RPMI8226 (cell line): Measurements from ENCODE around the gene FEZF2.

Experiments
- DNase-seq: peaks from one replicate; pipeline ENCODE4 v3.0.0-alpha.2; 2015

Gene FEZF2

DNA sequence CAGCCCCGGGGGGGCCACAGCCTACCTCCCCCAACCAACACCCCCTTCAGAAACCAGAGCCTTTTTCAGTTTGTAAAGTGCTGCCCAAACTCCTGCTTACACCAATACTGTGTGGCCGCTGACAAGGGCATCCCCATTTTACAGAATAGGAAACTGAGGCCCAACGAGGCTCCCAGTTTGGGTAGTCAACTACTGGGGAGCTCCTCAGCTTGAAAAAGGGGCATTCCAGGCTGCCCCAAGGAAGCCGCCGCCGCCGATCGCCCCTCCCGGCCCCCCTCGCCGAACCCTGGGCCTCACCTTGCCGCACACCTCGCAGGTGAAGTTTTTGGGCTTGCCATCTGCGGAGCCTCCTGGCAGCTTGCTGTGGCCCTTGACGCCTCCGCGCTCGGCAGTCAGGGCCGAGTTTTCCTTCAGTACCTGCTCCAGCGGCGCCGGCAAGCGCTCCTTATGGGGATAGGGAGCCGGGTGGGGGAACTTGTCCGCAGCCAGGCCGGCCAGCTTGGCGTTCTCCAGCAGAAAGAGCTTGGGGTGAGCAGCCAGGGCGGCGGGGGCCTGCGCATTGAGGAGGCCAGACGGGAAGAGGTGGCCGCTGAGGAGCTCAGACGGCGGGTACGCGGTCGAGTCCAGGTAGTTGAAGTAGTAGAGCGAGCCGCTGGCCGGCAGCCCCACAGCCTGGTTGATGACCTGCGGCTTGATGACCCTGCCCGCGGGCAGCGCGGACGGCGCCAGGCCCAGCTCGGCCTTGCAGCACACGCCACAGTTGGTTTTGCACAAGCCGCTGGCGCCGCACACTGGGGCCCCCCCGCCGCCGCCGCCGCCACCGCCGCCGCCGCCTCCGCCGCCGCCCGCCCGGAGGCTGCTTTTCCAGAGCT, 1.4 kb downstream of the FEZF2 start:
- DNase-seq: no peak

DNA sequence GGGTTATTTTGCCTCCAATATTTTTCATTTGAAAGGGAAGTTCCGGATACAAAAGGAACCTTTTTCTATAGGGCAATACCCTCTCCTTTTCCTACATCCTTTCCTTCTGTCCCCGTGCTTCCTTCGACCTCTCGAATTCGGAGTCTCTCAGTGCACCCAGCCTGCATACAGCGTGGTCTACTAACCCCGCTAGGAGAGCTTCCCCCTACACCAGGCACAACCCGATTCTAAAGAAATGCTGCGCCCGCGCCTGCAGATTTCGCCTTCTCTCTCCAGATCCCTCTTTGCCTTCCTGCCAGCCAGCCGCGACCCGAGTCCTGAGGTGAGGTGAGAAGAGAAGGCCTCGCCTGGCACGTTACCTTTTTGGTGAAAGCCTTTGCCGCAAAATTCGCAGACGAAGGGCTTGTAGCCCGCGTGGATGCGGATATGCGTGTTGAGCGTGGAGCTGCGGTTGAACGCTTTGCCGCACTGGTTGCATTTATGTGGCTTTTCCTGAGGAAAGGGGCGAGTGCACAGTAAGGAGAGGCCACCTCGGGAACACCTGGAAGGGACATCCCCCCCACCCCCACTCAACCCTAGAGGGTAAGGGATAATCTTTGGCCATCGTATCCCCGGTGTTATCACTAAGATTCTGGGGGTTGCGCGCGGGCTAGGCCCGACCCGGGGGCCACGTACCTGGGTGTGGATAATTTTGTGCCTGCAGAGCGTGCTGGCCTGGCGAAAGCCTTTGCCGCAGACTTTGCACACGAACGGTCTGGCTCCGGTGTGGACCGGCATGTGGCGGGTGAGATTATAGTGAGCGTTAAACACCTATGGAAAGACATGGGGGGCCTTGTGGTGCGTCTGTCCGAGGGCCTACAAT, 2.3 kb downstream of the FEZF2 start:
- DNase-seq: no peak

DNA sequence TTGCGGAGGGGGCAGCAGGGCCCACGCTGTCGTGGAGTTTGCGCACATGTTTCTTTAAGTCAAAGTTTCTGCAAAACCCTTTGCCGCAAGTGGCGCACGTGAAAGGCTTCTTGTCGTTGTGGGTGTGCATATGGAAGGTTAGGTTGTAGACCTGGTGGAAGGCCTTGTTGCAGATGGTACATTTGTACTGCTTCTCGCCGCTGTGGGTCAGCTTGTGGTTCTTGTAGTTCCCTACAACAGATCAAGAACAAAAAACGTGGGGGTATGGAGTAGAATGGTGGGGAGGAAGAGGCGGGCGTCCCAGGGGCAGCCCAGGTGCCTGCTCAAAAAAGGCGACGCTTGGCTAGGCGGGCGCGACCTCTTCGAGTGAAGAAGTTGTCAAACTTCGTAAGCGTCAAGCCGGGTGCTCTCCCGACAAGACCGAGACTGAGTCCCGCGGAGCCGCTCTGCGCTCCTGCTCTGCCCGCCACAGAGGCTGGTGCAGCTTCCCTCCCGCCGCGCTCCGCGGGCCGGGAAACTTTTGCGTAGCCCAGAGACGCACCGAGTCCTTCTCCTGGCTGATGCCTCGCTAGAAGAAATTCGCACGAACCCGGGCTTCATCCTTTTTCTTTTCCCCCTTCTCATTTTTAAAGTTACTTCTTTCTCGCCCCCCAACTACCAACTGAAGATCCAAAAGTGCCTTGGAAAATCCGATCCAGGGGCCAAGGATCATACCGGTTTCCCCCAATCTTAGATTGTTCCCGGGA, 3.1 kb downstream of the FEZF2 start:
- DNase-seq: no peak

DNA sequence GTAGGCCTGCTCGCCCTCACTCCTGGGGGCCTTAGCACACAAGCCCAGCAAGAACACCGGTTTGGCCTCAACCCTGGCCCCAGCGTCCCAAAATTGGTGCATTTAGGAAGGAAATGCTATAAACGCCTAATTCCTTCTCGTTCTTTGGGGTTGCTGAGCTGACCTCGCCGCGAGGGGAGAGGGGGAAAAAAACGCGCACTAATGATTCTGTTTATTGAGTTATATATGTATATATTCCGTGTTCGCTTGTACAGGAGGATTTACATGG, 3.9 kb downstream of the FEZF2 start:
- no peak for DNase-seq

DNA sequence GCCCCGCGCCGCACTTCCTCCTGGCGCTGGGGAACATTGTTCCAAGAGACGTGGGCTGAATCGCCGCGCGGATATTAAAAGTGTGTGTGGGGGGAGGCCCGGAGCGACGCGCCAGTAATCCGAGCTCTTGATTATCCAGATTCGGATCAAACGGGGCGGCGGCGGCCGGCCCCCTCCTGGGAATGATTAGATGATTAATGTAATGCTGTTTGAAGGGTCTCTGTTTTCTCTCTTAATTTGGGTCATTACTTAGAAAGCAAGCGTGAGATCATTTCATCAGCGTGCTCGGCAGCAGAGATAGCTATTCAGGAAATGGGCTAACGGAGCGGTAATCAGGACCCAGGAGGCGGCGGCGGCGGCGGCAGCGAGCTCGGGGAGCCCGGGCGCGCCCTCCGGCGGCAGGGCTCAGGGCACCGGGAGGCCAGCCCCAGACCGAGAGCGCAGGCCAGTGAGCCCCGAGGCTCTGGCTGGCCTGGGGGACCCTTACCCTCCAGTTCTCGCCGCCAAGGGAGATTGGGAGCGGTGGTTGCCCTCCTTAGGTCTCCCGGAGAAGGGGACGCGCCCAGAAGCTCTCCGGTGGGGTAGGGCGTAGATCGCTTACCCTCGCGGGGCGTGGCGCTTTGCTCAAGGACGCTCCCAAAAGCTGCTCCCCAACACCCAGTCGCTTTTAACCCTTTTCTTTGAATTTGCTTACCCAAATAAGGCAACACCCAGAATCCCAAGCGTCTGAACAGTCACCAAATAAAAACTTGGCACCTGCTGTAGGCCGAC, 4.5 kb downstream of the FEZF2 start:
- DNase-seq: no peak

DNA sequence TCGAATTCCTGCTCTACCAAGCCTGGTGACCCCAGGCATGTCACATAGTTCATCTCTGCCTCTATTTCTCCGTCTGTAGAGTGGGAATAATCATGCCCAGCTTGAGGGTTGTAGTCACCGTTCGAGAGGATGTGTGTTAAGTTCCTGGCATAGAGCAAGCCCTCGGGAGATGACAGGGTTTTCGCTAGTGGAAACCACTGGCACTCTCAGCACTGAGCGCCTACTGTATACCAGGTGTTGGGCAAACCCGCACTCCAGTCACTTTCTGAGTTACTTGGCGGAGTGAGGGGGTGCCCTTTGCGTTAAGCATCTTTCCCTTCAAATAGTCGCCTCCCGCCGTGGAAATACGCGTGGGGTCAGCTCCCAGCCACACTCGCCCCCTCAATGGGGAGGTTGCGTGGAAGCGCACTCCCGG, 5.1 kb downstream of the FEZF2 start:
- no peak for DNase-seq

DNA sequence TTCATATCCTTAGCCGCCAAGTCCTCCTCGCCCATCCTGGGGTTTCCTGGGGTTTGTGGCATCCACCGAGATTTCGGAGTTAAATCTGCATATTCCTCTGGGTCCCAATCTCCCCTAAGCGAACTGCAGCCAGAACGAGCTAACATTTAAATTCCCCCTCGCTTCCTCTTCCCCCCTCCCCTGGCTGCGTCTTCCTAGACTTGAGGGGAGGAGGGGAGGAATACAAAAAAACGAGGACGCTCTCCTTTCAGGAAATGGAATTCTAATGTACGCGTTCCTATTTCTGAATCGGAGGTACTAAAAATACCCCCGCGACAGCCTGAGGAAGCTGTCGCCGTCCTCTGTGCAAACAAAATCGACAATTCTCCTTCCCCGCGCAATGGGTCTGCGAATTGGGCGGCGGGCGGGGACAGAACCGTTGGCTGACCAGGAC, 5.6 kb downstream of the FEZF2 start:
- no peak for DNase-seq

DNA sequence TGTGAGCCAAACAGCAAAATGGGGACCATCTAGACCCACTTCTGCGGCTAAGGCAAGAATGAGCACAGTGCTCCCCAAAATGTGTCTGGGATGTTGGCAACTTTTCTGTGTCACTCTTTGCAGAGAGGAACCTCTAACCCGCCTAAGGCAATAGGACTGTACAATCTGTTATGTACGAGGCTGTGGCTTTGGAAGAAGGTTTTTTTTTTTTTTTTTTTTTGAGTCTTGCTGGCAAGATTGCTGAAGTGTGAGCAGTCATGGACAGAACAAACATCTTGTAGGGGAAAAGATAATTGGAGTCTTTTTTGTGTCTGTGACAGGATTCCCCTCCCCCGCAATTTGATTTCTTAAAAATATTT, 7.2 kb downstream of the FEZF2 start:
- DNase-seq: no peak

DNA sequence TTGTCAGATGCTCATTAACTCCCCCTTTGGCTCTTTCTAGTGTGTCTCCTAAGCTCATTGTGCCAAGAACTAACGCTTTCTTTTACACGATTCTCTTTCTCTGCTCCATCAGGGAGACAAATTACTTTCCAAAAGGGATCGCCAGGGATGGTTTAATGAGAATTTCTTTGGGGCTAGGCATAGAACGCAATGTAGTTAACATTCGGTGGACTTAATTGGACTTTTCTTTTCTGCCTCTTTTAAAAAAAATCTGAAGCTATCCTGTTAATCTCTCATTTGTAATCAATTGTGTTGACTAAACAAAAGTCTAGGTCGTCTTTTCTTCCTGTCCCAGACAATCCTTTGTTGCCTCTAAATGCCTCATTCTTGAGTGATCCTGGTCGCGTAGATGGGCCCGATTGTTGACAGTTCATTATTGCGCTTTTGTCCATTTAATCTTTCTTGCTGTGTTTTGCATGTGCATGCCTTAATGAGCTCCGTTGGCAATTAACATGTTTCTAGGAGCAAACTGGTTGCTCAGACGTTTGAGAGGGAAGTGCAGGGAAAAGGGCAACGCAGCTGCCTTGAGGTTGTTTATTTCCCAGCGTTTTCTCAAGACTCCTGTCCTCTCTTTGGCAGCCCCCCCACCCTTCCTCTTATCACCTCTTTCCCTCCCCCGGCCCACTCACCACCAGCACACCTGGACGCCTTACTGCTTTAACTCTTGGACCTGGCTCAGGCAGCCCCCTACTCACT, 7.8 kb downstream of the FEZF2 start:
- DNase-seq: no peak

DNA sequence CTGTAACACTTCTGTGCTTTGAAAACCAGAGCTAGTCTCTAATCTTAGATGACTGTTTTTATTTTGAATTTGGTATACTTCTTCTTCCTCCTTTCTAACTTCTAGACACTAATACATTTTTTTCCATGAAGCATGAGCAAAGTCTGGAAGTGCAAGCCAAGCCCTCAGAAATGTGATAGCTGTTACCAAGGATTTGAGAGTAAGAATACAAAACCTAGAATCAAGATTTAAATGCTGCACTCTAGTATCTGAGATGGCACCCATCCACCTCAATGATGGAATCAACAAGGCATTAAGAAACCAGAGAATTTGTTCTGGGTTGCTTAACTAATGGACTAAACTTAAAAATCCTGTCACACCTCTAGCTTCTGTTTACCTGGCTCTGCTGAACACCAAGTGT, 9.2 kb downstream of the FEZF2 start:
- DNase-seq: no peak

DNA sequence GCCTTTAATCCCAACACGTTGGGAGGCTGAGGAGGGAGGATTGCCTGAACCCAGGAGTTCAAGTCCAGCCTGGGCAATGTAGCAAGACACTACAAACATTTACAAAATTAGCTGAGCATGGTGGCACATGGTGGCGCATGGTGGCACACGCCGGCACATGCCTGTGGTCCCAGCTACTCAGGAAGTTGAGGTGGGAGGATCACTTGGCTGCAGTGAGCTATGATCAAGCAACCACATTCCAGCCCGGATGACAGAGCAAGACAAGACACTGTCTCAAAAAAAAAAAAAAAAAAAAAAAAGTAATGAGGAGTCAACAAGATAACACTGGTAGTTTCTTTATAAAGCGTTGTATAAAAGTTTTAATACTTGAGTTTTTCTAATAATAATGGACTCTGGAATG, 10.1 kb downstream of the FEZF2 start:
- DNase-seq: no peak

DNA sequence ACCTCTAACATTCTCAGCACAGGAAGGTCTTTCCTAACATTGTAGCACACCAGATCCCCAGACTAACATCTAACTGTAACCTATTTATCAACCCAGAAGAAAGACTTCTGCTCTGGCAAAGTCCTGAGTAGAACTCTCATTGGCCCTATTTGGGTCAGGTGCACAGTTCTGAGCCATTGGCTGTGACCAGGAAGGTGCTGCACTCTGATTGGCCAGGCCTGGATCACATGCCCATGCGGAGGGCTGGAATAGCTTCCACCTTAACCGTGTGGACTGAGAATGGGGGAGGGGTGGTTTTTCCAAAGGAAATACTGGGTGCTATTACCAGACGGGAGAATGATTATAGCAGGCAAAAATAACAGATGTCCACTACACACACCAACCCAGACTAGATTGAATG, 11.5 kb downstream of the FEZF2 start:
- no peak for DNase-seq

DNA sequence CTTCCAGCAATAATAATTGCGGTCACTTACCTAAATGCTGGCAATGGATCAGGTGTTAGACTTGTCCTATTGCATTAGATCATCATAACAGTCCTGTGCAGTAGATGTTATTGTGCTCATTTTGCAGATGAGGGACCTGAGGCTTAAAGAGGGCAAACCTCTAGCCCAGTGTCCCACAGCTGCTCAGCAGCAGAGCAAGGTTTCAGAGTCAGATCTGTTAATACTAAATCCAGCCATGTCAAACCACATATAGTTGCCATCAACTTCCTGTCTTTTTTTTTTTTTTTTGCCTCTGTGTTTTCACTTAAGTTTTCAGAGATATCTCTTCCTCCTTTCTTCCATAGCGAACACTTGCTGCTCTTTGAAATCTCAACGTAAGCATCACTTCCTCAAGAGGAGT, 12.1 kb downstream of the FEZF2 start:
- DNase-seq: no peak

DNA sequence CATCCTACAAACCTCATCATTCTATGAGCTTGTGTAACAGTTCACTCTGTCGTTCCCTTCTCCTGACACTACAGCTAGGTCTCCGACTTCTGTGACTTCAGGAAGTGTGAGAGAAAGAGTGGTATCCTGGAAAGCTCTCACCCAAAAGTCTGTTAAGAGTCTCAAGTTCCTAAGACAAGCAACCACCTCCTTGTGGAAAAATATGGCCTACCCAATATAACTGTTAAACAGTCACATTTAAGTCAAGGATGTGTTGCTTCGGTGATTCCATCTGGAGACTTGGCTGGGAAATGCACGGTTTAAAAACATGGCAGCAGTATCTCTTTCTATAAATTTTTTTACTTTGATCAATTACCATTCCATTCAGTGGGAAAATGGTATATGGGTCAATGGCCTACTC, 13.8 kb downstream of the FEZF2 start:
- no peak for DNase-seq

DNA sequence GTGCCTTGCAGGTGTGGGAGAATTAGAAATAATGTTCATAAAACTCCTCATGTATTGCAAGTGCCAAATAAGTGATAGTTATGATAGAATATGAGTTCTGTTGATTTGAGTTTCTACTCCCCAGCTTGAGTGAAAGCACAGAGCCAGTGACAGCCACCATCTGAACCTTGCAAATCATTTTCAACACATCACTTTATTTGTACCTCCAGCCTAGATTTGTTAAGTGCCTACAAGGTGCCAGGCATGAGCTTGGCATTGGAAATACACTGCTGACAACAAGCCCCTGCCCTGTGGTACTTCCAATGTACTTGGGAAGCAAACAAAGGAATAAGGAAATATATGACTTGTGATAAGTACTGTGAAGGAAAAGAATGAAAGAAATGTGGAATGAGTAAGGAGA, 17.0 kb downstream of the FEZF2 start:
- DNase-seq: no peak

DNA sequence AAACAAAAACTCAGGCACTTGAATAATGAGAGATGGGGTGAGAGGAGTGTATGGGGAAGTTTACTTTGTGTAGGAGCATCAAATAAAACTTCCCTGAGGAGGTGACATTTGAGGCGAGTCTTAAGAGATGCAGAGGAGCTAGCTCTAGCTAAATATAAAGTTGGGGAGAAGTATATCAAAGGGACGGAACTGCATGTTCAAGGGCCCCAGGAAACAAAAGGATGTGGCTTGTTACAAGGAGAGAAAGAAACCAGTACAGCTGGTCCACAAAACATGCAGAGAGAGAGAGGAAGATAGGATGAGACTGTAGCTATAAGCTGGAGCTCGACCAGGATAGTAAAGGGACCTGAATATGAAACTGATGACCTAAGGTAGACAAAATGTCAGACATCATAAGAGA, 17.6 kb downstream of the FEZF2 start:
- no peak for DNase-seq

DNA sequence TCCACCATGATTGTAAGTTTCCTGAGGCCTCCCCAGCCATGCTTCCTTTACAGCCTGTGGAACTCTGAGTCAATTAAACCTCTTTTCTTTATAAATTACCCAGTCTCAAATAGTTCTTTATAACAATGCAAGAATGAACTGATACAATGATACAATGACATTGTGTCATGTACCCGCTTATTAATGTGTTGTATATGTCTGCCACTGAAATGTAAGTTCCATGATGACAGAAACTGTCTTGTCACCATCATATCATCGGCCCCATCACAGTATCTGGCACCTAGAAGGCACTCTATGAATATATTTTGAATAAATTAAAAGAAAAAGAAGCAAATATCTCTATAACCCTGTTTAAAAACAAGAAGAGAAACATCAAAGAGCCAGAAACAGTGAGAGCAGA, 29.6 kb downstream of the FEZF2 start:
- DNase-seq: no peak

DNA sequence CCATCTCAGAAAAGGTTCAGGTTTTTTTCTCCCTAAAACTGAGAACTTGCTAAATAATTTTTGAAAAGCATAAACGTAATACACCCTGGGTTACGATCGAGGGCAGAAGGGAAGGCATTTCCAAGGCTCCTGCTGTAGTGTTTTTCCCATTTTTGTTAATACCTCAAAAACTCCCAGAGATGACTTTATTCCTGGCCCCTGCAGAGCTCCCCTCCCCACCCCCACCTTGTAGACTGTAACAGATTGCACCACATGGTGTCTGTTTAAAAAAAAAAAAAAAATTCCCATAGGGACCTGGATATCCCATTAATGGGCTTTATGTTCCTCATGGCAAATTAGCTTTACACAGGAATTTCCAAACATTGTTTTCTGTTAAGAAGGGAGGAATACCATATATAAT, 38.2 kb downstream of the FEZF2 start:
- DNase-seq: no peak

DNA sequence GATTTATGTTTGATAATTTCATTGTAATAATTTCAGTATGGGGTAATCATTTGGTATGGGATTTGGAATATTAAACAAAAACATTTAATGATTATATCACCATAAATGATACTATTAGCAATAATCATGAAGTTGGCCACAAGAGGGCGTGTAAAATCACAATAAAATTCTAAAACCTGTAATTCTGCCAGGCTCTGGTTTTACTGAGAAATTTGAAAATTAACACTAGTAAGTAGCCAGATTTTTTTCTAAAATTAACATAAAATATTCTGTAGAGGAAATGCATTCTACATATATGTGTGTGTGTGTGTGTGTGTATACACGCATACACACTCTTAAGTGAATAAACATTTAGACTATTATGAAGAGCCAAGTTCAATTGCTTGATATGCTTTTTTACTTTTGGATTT, 40.5 kb downstream of the FEZF2 start:
- peak; percentile 12 for DNase-seq

DNA sequence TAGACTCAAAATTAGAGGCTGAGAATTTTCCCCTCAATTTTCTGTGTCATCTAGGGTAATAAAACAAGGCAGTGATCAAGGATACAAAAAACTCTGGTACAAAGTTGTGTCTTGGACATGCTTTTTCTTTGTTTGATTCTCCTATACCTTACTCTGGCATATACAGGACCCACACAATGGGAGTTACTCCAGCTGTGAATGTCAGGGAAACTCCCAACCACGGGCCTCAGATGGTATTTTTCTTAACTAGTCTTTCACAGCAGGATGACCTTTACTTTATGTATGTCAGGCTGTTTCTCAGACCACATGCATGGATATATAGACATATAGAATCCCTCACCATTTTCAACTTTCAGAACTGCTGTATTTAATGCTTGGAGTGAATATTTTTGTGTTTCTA, 41.3 kb downstream of the FEZF2 start:
- no peak for DNase-seq

DNA sequence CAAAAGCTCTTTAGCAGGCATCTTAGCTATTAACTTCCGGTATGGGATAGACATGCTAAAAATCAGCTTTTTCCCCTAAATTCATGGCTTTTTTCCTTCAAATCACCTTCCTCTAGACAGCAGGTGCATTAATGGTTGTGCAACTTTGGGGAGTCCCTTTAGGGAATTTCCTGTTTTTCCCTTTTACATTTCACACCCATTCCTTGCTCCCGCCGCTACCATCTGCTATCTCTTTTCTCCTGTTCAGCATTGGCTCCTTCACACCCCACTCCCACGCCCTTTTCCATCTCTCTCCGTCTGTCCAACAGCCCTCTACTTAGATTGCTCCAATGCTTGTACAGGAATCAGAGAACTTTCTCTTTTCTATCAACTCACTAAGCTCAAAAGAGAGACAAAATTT, 43.4 kb downstream of the FEZF2 start:
- DNase-seq: no peak

DNA sequence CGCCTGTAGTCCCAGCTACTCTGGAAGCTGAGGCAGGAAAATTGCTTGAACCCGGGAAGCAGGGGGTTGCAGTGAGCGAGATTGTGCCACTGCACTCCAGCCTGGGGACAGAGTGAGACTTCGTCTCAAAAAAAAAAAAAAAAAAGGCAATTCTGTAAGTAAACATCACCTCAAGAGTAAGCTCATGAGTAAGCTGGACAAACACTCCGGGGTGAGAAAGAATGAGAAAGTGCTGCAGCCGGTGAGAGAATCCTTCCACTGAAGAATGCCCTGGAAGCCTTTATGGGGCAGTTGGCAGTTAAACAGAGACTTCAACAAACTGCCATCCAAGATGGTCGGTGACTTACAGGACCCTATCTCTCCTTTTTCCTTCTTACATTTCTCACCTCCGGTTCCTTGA, 47.5 kb downstream of the FEZF2 start:
- no peak for DNase-seq
